ENCODE measurements around the gene UMAD1.

The UMAD1 gene

DNA sequence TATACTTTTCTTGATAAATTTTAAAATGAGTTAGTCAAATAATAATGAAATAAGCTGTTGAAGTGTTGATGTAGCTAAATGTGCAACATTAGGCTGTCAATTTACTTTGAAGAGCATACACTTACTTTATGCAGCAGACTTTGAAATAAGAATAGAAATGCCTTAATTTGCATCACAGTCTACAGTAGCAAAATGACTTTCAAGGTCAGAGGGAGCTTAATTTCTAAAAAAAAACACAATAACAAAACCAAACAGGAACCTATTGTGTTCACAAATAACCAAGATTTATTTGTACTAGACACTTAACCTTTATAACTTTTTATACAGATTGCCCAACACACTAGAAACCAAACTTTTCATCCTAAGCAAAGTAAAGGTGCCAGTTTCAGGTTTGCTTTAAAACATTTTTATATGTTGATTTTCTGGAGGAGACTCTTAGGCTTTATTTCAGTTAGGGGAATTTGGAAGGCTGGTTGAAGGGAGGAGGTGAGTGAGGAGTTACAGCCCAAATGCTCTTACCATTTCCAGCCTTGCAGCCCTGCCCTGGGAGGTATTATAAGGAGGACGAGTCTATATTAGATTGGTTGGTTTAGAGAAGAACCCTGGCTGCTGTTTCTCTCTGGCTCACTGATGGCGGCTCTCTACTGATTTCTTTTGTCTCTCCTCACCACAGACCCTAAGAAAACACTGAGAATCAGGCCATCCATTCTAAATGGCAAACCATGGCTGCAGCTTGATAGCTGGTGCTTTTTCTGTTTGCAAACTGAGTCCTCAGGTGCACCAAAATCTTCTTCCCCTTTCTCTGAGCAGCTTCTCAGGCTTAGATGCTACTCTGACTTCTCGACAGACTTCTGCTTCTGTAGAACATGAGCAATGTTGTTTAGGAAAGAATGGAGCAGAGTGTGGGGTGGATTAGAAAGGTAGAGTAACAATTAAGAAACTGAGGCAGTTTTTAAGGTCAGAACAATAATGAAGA lies 133.1 kb downstream of the UMAD1 start:
- TF ChIP-seq, protein P1, sequence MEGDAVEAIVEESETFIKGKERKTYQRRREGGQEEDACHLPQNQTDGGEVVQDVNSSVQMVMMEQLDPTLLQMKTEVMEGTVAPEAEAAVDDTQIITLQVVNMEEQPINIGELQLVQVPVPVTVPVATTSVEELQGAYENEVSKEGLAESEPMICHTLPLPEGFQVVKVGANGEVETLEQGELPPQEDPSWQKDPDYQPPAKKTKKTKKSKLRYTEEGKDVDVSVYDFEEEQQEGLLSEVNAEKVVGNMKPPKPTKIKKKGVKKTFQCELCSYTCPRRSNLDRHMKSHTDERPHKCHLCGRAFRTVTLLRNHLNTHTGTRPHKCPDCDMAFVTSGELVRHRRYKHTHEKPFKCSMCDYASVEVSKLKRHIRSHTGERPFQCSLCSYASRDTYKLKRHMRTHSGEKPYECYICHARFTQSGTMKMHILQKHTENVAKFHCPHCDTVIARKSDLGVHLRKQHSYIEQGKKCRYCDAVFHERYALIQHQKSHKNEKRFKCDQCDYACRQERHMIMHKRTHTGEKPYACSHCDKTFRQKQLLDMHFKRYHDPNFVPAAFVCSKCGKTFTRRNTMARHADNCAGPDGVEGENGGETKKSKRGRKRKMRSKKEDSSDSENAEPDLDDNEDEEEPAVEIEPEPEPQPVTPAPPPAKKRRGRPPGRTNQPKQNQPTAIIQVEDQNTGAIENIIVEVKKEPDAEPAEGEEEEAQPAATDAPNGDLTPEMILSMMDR (IDR thresholded peaks at IDR 0.05; ENCODE audit: control extremely low read depth, extremely low read depth, low read depth, missing control alignments): no peak
- ChIA-PET CTCF (interaction anchor here (1.0 to 1.5 kb wide), 7 partner anchors 8 to 416 kb away, joined by 3 to 5 read pairs (median 3); no protein-coding TSS in a partner anchor), POLR2A (no interaction called here)
- DNase-seq (ENCODE audit: extremely low spot score): no peak

DNA sequence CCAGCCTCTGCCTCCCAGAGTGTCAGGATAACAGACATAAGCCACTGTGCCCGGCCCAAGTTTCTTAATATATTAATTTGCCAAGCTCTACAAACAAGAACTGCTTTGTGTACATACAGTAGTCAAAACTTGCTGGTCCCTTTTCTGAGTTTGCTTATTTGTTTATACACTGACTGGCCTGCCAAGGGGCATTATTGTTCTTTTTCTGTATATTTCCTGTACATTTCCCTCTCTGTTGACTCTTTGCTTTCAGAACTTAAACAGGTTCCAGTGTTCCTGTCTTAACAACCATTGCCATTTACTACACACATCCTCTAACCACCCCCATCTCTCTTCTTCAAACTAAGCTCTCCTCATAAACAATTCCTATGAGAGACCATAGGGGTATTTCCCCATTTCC lies 139.3 kb downstream of the UMAD1 start:
- TF ChIP-seq, protein P1 (IDR thresholded peaks at IDR 0.05; ENCODE audit: control extremely low read depth, extremely low read depth, low read depth, missing control alignments): no peak
- ChIA-PET POLR2A (no interaction called here), CTCF (interaction anchor here (1.2 to 3.2 kb wide), 3 partner anchors 8 to 16 kb away, joined by 4 to 8 read pairs (median 5); no protein-coding TSS in a partner anchor)
- DNase-seq (ENCODE audit: extremely low spot score): no peak

DNA sequence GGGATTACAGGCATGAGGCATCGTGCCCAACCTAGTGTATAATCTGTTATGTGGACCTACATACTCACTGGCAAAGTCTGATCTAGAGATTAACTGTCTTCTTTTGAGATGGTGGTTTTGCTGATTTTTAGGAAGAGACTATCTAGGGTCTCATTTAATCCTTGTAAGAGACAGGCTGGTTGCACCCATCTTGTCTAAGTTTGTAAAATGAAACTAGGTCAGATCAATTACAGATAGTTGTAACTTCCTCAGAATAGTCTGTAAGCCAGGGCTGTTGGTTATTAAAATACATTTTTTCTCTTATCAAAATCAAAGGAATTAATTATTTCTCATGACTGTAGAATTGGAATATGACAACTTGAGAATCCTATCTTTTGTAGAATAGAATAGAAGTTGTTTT lies 142.4 kb downstream of the UMAD1 start:
- ChIA-PET POLR2A (interaction anchor here (0.7 kb wide), 1 partner anchor 150 kb away, joined by 9 read pairs; no protein-coding TSS in a partner anchor), CTCF (interaction anchor here (1.1 kb wide), 1 partner anchor 407 kb away, joined by 3 read pairs; no protein-coding TSS in a partner anchor)
- TF ChIP-seq, protein P1 (IDR thresholded peaks at IDR 0.05; ENCODE audit: control extremely low read depth, extremely low read depth, low read depth, missing control alignments): no peak
- no peak for DNase-seq (ENCODE audit: extremely low spot score)

DNA sequence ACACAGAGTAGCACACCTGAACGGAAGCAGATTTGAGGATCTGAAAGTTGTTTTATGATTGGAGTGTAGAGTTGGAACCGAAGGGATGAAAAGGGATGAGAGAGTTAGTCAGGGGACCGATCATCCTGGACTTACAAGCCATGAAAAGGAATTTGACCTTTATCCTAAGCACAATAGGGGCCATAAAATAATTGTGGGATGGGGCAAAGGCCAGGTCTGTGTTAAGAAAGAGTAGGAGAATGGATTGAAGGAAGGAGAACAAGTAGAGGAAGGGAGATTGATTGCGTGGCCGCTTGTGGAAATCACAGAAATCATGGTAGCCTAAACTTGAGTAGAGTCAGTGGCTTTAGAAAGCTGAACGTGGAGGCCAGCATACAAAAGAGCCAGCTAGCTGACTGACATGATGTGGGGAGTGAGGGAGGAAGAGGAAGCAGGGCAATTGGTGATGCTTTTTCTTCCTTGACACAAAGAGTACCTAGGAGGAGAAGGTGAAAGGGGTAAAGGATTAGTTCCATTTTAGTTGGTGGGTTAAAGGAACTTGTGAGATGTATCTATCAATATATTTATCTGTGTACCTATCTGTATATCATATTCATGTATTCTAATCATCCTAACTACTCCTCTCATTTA lies 144.9 kb downstream of the UMAD1 start:
- TF ChIP-seq, protein P1 (IDR thresholded peaks at IDR 0.05; ENCODE audit: control extremely low read depth, extremely low read depth, low read depth, missing control alignments): no peak
- ChIA-PET CTCF (no interaction called here), POLR2A (no interaction called here)
- no peak for DNase-seq (ENCODE audit: extremely low spot score)

DNA sequence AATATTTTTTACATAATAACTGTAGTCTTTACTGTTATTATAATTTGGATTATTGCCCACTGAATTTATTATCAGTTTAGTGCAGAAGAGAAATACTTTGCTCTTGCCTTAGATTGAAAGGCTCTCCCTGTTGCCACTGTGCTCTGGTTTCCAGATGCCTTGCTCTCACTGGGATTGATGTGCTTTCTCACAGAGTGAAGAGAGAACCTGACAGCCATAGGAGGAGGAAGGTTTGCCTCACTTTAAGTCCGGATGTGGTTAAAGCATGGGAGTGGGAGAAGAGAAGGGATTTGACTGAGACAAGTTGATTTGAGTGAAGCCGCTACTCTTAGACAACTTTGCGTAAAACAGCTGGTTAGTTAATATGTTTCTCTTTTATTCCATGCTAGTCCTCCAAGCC lies 146.0 kb downstream of the UMAD1 start:
- DNase-seq (ENCODE audit: extremely low spot score): no peak
- TF ChIP-seq, protein P1 (IDR thresholded peaks at IDR 0.05; ENCODE audit: control extremely low read depth, extremely low read depth, low read depth, missing control alignments): no peak
- CTCF ChIA-PET: no interaction called here
- POLR2A ChIA-PET: no interaction called here

DNA sequence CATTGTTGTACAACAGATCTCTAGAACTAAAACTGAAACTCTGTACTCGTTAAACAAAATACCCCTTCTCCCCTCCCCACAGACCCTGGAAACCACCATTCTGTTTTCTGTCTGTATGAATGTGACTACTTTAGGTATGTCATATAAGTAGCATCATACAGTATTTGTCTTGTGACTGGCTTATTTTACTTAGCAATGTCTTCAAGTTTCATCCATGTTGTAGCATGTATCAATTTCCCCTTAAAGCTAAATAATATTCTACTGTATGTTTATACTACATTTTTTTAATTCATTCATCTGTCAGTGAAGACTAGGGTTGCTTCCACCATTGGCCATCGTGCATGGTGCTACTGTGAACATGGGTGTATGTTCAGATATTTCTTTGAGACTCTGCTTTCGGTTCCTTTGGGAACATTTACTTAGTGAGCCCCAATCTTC lies 149.0 kb downstream of the UMAD1 start:
- CTCF ChIA-PET: no interaction called here

More for the DNA sequence above, 149.0 kb downstream of the UMAD1 start:
- DNase-seq (ENCODE audit: extremely low spot score): peak; percentile 28
- TF ChIP-seq, protein P1 (IDR thresholded peaks at IDR 0.05; ENCODE audit: control extremely low read depth, extremely low read depth, low read depth, missing control alignments): no peak
- POLR2A ChIA-PET: no interaction called here
